GM12878 (cell line): ENCODE data around the gene SAFB. TPM values are rescaled to one million over a fixed set of nuclear protein-coding genes. Genes with fewer than 3 reads are reported as not detected.
A peak's percentile ranks its signal among the peaks of the same experiment; 100 is the strongest.

Source experiments
- ATAC-seq: fragments of 200-7000 bp; cut with Tn5 transposase; 3 replicates; pipeline ENCODE4 v1.9.1; 2020; ENCODE audit warnings: mild to moderate bottlenecking, moderate library complexity
- BruUV-seq: library from RNA; stranded (reverse); fragments of 400-500 nt; replicated peaks from 2 replicates; lab custom pipeline; 2021; lab: Mats Ljungman, UMichigan
- CTCF ChIA-PET: fragments of 300-600 bp; sonication (Branson Sonifier 250); formaldehyde crosslinking; extraction: SDS; loops from one replicate; lab custom pipeline; 2021; ENCODE audit warnings: inconsistent platforms; lab: Yijun Ruan, JAX
- POLR2A ChIA-PET: fragments of 350-600 bp; formaldehyde crosslinking; extraction: SDS; loops from one replicate; lab custom pipeline; 2021; ENCODE audit warnings: inconsistent platforms; lab: Charles Lee
- RAD21 ChIA-PET: fragments of 300-600 bp; sonication (Branson Sonifier 250); formaldehyde crosslinking; loops from one replicate; lab custom pipeline; 2023; ENCODE audit warnings: antibody characterized with exemption; ENCODE audit not compliant: unreplicated experiment; lab: Charles Lee
- SMC1A ChIA-PET: fragments of 300-600 bp; sonication (Branson Sonifier 250); formaldehyde crosslinking; loops from one replicate; lab custom pipeline; 2023; ENCODE audit not compliant: unreplicated experiment, uncharacterized antibody; lab: Charles Lee
- DNase-seq: peaks from one replicate; pipeline ENCODE4 v3.0.0-alpha.2; 2011; ENCODE audit warnings: low read depth, low spot score
- FAIRE-seq: peaks from 3 replicates; lab custom pipeline; 2011; peaks lifted over from hg19 to GRCh38; lab: Jason Lieb, UNC
- H2AFZ ChIP-seq: 2 replicates; pipeline ENCODE4 v1.6.0; 2011; ENCODE audit warnings: low read depth, low read length, control low read depth; ENCODE audit not compliant: control insufficient read depth
- H3K27ac ChIP-seq: 2 replicates; pipeline ENCODE4 v1.5.1; 2011; ENCODE audit warnings: control low read depth; ENCODE audit not compliant: control insufficient read depth, insufficient read depth
- H3K27me3 ChIP-seq, 2 experiments: replicated peaks in 1 of 2; 2 replicates each; pipeline versions ENCODE4 v1.6.0 to v1.6.1; 2011; ENCODE audit warnings: low read length in 1 of 2; ENCODE audit not compliant: control insufficient read depth in 2 of 2, insufficient read depth in 2 of 2
- H3K36me3 ChIP-seq, 2 experiments: 2 replicates each; pipeline ENCODE4 v1.5.1; 2011; ENCODE audit warnings: low read length in 1 of 2; ENCODE audit not compliant: control insufficient read depth in 2 of 2, insufficient read depth in 2 of 2
- H3K4me1 ChIP-seq: 2 replicates; pipeline ENCODE4 v1.6.1; 2011; ENCODE audit warnings: mild to moderate bottlenecking, low read length, moderate library complexity, mixed read lengths; ENCODE audit not compliant: control insufficient read depth, insufficient read depth
- H3K4me2 ChIP-seq: 2 replicates; pipeline ENCODE4 v1.6.0; 2011; ENCODE audit warnings: control low read depth; ENCODE audit not compliant: control insufficient read depth, insufficient read depth
- H3K4me3 ChIP-seq: fragments of 200-600 bp; sonication (generic); 2 replicates; pipeline ENCODE4 v1.5.1; 2016
- H3K79me2 ChIP-seq: 2 replicates; pipeline ENCODE4 v1.6.0; 2011; ENCODE audit warnings: low read length; ENCODE audit not compliant: control insufficient read depth, insufficient read depth
- H3K9ac ChIP-seq: 2 replicates; pipeline ENCODE4 v1.8.0; 2011; ENCODE audit warnings: low read length, control low read depth, mixed read lengths; ENCODE audit not compliant: control insufficient read depth, insufficient read depth
- H3K9me3 ChIP-seq: replicated peaks from 3 replicates; pipeline ENCODE4 v1.5.1; 2011; ENCODE audit warnings: mild to moderate bottlenecking, low read length; ENCODE audit not compliant: control insufficient read depth, insufficient read depth
- H4K20me1 ChIP-seq: 2 replicates; pipeline ENCODE4 v1.6.0; 2011; ENCODE audit not compliant: control insufficient read depth, insufficient read depth
- ATF7 ChIP-seq: fragments of 450-650 bp; IDR thresholded peaks from 2 replicates; pipeline ENCODE4 v1.6.1; 2016; ENCODE audit warnings: low read depth, mild to moderate bottlenecking
- CTCF ChIP-seq, 3 experiments: IDR thresholded peaks in 2 of 3; conservative IDR thresholded peaks in 1 of 3; 2 replicates each; pipeline ENCODE4 v1.5.1; 2011; ENCODE audit warnings: low read depth in 3 of 3, low read length in 3 of 3, mild to moderate bottlenecking in 3 of 3, control low read depth in 2 of 3, moderate library complexity in 2 of 3, inconsistent platforms in 1 of 3, mixed read lengths in 1 of 3; ENCODE audit not compliant: control insufficient read depth in 2 of 3, insufficient read depth in 1 of 3; ENCODE audit errors: extremely low read depth in 1 of 3
- HDGF ChIP-seq: fragments of 450-650 bp; IDR thresholded peaks from 2 replicates; pipeline ENCODE4 v1.6.1; 2016; ENCODE audit warnings: antibody characterized with exemption
- MEF2B ChIP-seq: fragments of 450-650 bp; IDR thresholded peaks from 2 replicates; pipeline ENCODE4 v1.6.1; 2018; ENCODE audit warnings: mild to moderate bottlenecking, moderate library complexity; ENCODE audit not compliant: partially characterized antibody, poor library complexity, severe bottlenecking
- SMAD1 ChIP-seq: fragments of 450-650 bp; IDR thresholded peaks from 2 replicates; pipeline ENCODE4 v1.6.1; 2018; ENCODE audit warnings: mild to moderate bottlenecking, low read depth; ENCODE audit not compliant: partially characterized antibody
- SMARCA5 ChIP-seq: fragments of 450-650 bp; IDR thresholded peaks from 2 replicates; pipeline ENCODE4 v1.6.1; 2017; ENCODE audit warnings: mild to moderate bottlenecking
- ZBTB40 ChIP-seq: fragments of 450-650 bp; IDR thresholded peaks from 2 replicates; pipeline ENCODE4 v1.6.1; 2016; ENCODE audit warnings: mild to moderate bottlenecking, moderate library complexity, borderline replicate concordance
- ZNF217 ChIP-seq: fragments of 450-650 bp; IDR thresholded peaks from 2 replicates; pipeline ENCODE4 v1.6.1; 2017; ENCODE audit warnings: antibody characterized with exemption, mild to moderate bottlenecking
- WGBS: methylation state at CpG from one replicate; pipeline ENCODE4 v1.1.6; 2016; ENCODE audit warnings: low lambda C conversion rate; ENCODE audit not compliant: insufficient replicate concordance, insufficient coverage; ENCODE audit errors: missing lambda C conversion rate; 5-methylcytosine and 5-hydroxymethylcytosine counted together
- in situ Hi-C: fragments of 300-500 bp; cut with MboI; formaldehyde crosslinking; loops from 9 replicates; pipeline ENCODE4 v1.14.3; 2018; ENCODE audit warnings: mixed read lengths
- intact Hi-C: fragments of 100-400 bp; cut with micrococcal nuclease; formaldehyde crosslinking; loops from one replicate; pipeline ENCODE4 v1.14.2; 2022; ENCODE audit not compliant: unreplicated experiment
- polyA plus RNA-seq, 11 experiments: library from polyadenylated mRNA; depleted of rRNA in 4 of 11; unstranded in 6 of 11; stranded (reverse) in 5 of 11; fragments of >200 nt; fragmentation: Nextera tagmentation in 4 of 11; fragmentation: Illumina TruSeq in 1 of 11; extraction: Ambion mirVana in 4 of 11; extraction: Trizol in 1 of 11; gene quantifications; 1 replicate in 1 of 11; 2 replicates in 10 of 11; pipeline versions ENCODE4 v1.2.1 to v1.2.3, GENCODE V29; 2011 to 2016; ENCODE audit warnings: inconsistent platforms in 2 of 11, missing spikeins in 2 of 11, low read depth in 1 of 11
- total RNA-seq, 4 experiments: library from RNA; depleted of rRNA in 3 of 4; stranded (reverse); fragments of >200 nt in 3 of 4; fragmentation: Illumina TruSeq in 1 of 4; extraction: Trizol in 1 of 4; gene quantifications; 2 replicates each; pipeline versions ENCODE4 v1.2.1 to v1.2.3, GENCODE V29; 2013 to 2021

The SAFB gene
- total and polyA plus RNA-seq, 10 of the 15 experiments (the other 5 are each of a cell fraction or from before 2014, with no cell fraction given), result 1.6 to 131 (median 61.2) TPM

GRCh38 chr19:5578097-5578846 lies 44.6 kb upstream of the SAFB start (continued):
- TF ChIP-seq ZBTB40 (no peak), MEF2B (no peak), CTCF (IDR thresholded peaks at IDR 0.05 in 2 of 3, conservative IDR thresholded peaks at IDR 0.05 in 1 of 3; ENCODE audit: control insufficient read depth in 2 of 3, extremely low read depth in 1 of 3, insufficient read depth in 1 of 3, low read depth in 3 of 3, low read length in 3 of 3) (peak; percentile 92 to 98 (median 92))

GRCh38 chr19:5579286-5579685 lies 43.6 kb upstream of the SAFB start:
- TF ChIP-seq HDGF, result no peak
- no peak for TF ChIP-seq SMAD1
- no peak for TF ChIP-seq SMARCA5
- TF ChIP-seq ZNF217, result no peak
- TF ChIP-seq ATF7, result no peak
- ChIA-PET SMC1A (no interaction called here), RAD21 (no interaction called here), POLR2A (no interaction called here), CTCF (interaction anchor here (1.3 kb wide), 1 partner anchor 11 kb away, joined by 3 read pairs; no protein-coding TSS in a partner anchor)
- Histone ChIP-seq H2AFZ (no peak overlapping the region), H3K4me3 (no peak overlapping the region), H3K4me1 (no peaks in the 10 kb centered on the region), H3K27me3 (no peaks in the 10 kb centered on the region), H3K9ac (no peak overlapping the region), H3K27ac (no peak overlapping the region), H4K20me1 (no peaks in the 10 kb centered on the region), H3K79me2 (no peaks in the 10 kb centered on the region), H3K9me3 (no peaks in the 10 kb centered on the region), H3K4me2 (no peak overlapping the region), H3K36me3 (no peaks in the 10 kb centered on the region; a peak in 1 of 4 replicates)
- ATAC-seq (no peak), DNase-seq (no peak), FAIRE-seq (no peak)
- BruUV-seq, result no TSS peak
- in situ Hi-C loops (loop anchor here (5.0 kb wide), 1 partner anchor 522 kb away; no protein-coding TSS in a partner anchor), intact Hi-C loops (no loop called here)
- 72% methylated on average over 6 of the region's 6 CpGs for WGBS
